PC-9 (cell line): ENCODE data around the gene NR2C1.

ENCODE experiments used
- CTCF ChIP-seq: fragments of 200-600 bp; sonication (generic); conservative IDR thresholded peaks from 2 replicates; pipeline ENCODE4 v1.6.1; 2017; ENCODE audit warnings: mixed run types, antibody characterized with exemption, mild to moderate bottlenecking, moderate library complexity
- EZH2 ChIP-seq: fragments of 200-600 bp; sonication (generic); IDR thresholded peaks from 2 replicates; pipeline ENCODE4 v1.8.0; 2017; ENCODE audit warnings: antibody characterized with exemption, low read depth

GRCh38 chr12:95003213-95003920 lies 70.1 kb downstream of the NR2C1 start, which contains the start of gene NDUFA12:
- TF ChIP-seq CTCF (no peak), EZH2 (no peak)
